Measurements from ENCODE around the gene FLRT1. TPM values are rescaled to one million over a fixed set of nuclear protein-coding genes. Genes with fewer than 3 reads are reported as not detected.

FLRT1 gene
- total RNA-seq, 1 experiment from 2014 or later: 0.44 TPM

- no peak for DNase-seq
- ChIA-PET CTCF (interaction anchor here (0.6 to 1.0 kb wide), 2 partner anchors 9 to 154 kb away, joined by 3 to 5 read pairs; no protein-coding TSS in a partner anchor), POLR2A (ENCODE audit: unreplicated experiment) (no interaction called here)
- H3K9me3 ChIP-seq (ENCODE audit: insufficient read depth, low read depth): no peaks in the 10 kb centered on the region
- H3K9me2 ChIP-seq (ENCODE audit: insufficient read depth): no peaks in the 10 kb centered on the region
- H3K79me2 ChIP-seq (ENCODE audit: low read depth): no peaks in the 10 kb centered on the region
- no peaks in the 10 kb centered on the region for H3K36me3 ChIP-seq (ENCODE audit: low read depth)
- H3F3A ChIP-seq (ENCODE audit: insufficient read depth, low read depth): peaks cover 9% of the 10 kb centered on the region; the same call in 1 of the 2 replicates
- no peak overlapping the region for H2AFZ ChIP-seq
- TF ChIP-seq CTCF (conservative IDR thresholded peaks at IDR 0.05): no peak
- TF ChIP-seq EZH2 (IDR thresholded peaks at IDR 0.05; ENCODE audit: low read depth): no peak
- no peak overlapping the region for H3K27ac ChIP-seq
- BruUV-seq (replicated peaks): no TSS peak
- intact Hi-C loops (cut with micrococcal nuclease; ENCODE audit: unreplicated experiment): no loop called here
- no peaks in the 10 kb centered on the region for H3K4me1 ChIP-seq (replicated peaks; ENCODE audit: insufficient read depth)
- H3K27me3 ChIP-seq (ENCODE audit: insufficient read depth, low read depth): no peaks in the 10 kb centered on the region
- H3K4me3 ChIP-seq: no peak overlapping the region
- peaks cover 45% of the 10 kb centered on the region for H4K20me1 ChIP-seq (ENCODE audit: insufficient read depth)
- no peak overlapping the region for H3K4me2 ChIP-seq
These were observed 3.4 kb downstream of the FLRT1 start for GRCh38 chr11:64039012-64039665.

GRCh38 chr11:64040684-64041322, 5.1 kb downstream of the FLRT1 start:
- no peak for DNase-seq
- Histone ChIP-seq H3K4me1 (replicated peaks; ENCODE audit: insufficient read depth) (no peaks in the 10 kb centered on the region), H3K9me3 (ENCODE audit: insufficient read depth, low read depth) (no peaks in the 10 kb centered on the region), H3K36me3 (ENCODE audit: low read depth) (no peaks in the 10 kb centered on the region), H3K9me2 (ENCODE audit: insufficient read depth) (no peaks in the 10 kb centered on the region), H3K4me3 (no peak overlapping the region), H2AFZ (no peak overlapping the region), H3K27ac (no peak overlapping the region), H4K20me1 (ENCODE audit: insufficient read depth) (peaks cover 40% of the 10 kb centered on the region), H3K27me3 (ENCODE audit: insufficient read depth, low read depth) (no peaks in the 10 kb centered on the region), H3F3A (ENCODE audit: insufficient read depth, low read depth) (peaks cover 9% of the 10 kb centered on the region; the same call in 1 of the 2 replicates), H3K4me2 (no peak overlapping the region), H3K79me2 (ENCODE audit: low read depth) (no peaks in the 10 kb centered on the region)
- ChIA-PET POLR2A (ENCODE audit: unreplicated experiment) (interaction anchor here (0.6 kb wide), 1 partner anchor 39 kb away, joined by 3 read pairs; no protein-coding TSS in a partner anchor), CTCF (interaction anchor here (0.7 kb wide), 1 partner anchor 86 kb away, joined by 11 read pairs; no protein-coding TSS in a partner anchor)
- intact Hi-C loops (cut with micrococcal nuclease; ENCODE audit: unreplicated experiment): no loop called here
- BruUV-seq (replicated peaks): no TSS peak
- TF ChIP-seq EZH2 (IDR thresholded peaks at IDR 0.05; ENCODE audit: low read depth): no peak
- peak; percentile 60 for TF ChIP-seq CTCF (conservative IDR thresholded peaks at IDR 0.05)

- ChIA-PET CTCF (no interaction called here), POLR2A (ENCODE audit: unreplicated experiment) (no interaction called here)
- Histone ChIP-seq H3K9me3 (ENCODE audit: insufficient read depth, low read depth) (no peaks in the 10 kb centered on the region), H3K79me2 (ENCODE audit: low read depth) (no peaks in the 10 kb centered on the region), H2AFZ (no peak overlapping the region), H3K9me2 (ENCODE audit: insufficient read depth) (no peaks in the 10 kb centered on the region), H3K4me3 (no peak overlapping the region), H3K27ac (no peak overlapping the region), H4K20me1 (ENCODE audit: insufficient read depth) (peaks cover 43% of the 10 kb centered on the region), H3F3A (ENCODE audit: insufficient read depth, low read depth) (peaks cover 9% of the 10 kb centered on the region; the same call in 1 of the 2 replicates), H3K27me3 (ENCODE audit: insufficient read depth, low read depth) (no peaks in the 10 kb centered on the region), H3K4me2 (no peak overlapping the region), H3K4me1 (replicated peaks; ENCODE audit: insufficient read depth) (no peaks in the 10 kb centered on the region), H3K36me3 (ENCODE audit: low read depth) (no peaks in the 10 kb centered on the region)
- intact Hi-C loops (cut with micrococcal nuclease; ENCODE audit: unreplicated experiment): no loop called here
- TF ChIP-seq CTCF (conservative IDR thresholded peaks at IDR 0.05) (no peak), EZH2 (IDR thresholded peaks at IDR 0.05; ENCODE audit: low read depth) (no peak)
- no TSS peak for BruUV-seq (replicated peaks)
- DNase-seq: no peak
These were observed 6.1 kb downstream of the FLRT1 start for GRCh38 chr11:64041846-64042245.
